DMS79 treated with DMSO at 0.1 percent for 48 hours (cell line): ENCODE results near the gene AFDN.
"Not testable (repeated sequence)": the region's sequence is repeated elsewhere in the genome, so short reads cannot be mapped to it uniquely, and the experiment has no call there.

ENCODE experiments used
- DNase-seq: peaks from one replicate; lab custom pipeline; 2025; lab: John Stamatoyannopoulos, UW

The AFDN gene

DNA sequence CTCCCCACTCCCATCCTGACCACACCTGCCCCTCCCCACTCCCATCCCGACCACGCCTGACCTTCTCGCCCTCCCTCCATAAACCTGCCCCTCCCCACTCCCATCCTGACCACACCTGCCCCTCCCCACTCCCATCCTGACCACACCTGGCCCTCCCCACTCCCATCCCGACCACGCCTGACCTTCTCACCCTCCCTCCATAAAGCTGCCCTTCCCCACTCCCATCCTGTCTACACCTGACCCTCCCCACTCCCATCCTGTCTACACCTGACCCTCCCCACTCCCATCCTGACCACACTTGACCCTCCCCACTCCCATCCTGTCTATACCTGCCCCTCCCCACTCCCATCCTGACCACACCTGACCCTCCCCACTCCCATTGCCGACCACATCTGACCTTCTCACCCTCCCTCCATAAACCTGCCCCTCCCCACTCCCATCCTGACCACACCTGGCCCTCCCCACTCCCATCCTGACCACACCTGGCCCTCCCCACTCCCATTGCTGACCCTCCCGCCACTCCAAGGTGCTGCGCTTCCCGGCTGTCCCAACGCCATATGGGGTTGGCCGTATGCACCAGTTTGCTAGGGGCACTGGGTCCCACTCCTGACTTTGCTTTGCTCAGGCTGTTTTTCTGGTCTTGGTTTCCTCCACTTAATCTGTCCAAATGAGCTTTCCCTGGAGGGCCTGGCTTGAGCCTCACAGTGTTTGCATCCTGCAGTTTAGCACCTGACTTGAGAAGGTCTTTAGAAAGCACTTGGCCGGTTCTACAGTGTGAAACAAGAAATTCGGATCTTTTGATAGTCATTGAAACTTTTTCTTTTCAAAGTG lies 173.7 kb downstream of the AFDN start:
- no peak for DNase-seq

DNA sequence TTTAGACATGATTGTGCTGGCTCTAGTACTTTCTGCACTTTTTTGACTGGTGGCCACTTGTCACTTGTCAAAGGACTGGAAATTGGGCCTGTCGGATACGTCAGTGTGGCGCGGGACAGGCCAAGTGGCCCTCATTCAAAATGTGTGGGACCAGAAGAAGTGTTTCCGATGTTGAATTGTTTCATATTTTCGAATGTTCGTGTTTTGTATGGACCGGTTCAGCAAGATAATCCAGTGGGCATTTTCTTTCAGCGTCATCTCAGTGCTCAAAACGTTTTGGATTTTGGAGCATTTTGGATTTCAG lies 174.3 kb downstream of the AFDN start:
- DNase-seq = no peak

- not testable (repeated sequence) for DNase-seq
Measured at GRCh38 chr6:168001514-168001913, 174.8 kb downstream of the AFDN start.

- DNase-seq = no peak
Measured at GRCh38 chr6:168002804-168003203, 176.1 kb downstream of the AFDN start.

DNA sequence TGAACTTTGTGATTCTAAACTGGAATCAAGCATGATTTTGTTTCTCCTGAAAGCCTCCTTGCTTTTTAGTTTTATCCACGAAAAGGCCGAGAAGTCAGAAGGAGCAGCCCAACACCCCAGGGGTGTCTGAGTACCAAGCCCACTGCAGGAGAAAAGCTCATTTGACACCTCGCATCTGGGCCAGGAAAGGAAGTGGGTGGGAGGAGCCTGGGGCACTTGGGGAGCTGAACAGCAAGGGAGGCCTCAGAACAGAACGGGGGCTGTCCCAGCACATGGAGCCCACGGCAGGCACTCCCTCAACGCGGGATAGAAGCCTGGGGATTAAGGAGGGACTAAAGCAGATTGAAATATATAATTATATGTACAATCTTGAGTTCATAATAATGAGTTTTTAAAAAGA lies 177.3 kb downstream of the AFDN start:
- no peak for DNase-seq

DNA sequence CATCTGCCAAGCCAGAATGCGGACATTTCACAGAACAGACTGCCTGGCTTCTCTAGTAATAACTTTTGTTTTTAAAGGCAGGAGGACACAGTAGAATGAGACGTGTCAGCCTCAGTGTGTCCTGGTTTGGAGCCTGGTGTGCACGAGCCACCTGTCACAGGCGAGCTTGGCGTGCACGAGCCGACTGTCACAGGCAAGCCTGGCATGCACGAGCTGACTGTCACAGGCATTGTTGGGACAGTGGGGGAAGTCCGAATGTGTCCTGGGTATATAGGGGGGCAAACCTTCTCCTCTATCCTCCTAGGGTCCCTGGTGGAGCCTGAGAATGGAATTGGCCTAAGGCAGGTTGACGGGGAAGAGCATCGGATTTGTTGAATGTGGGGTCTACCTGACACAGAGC lies 178.2 kb downstream of the AFDN start:
- DNase-seq = no peak

- DNase-seq = no peak
Measured at GRCh38 chr6:168005796-168006195, 179.1 kb downstream of the AFDN start.

- DNase-seq = peak; percentile 33
Measured at GRCh38 chr6:168007592-168008338, 181.1 kb downstream of the AFDN start.

- no peak for DNase-seq
Measured at GRCh38 chr6:168009331-168009730, 182.6 kb downstream of the AFDN start.

GRCh38 chr6:168011291-168011690 lies 184.6 kb downstream of the AFDN start:
- DNase-seq = no peak

- no peak for DNase-seq
Measured at GRCh38 chr6:168012431-168013249, 185.9 kb downstream of the AFDN start.

- DNase-seq = no peak
Measured at GRCh38 chr6:168013250-168013915, 186.7 kb downstream of the AFDN start.

- DNase-seq = no peak
Measured at GRCh38 chr6:168014428-168014827, 187.7 kb downstream of the AFDN start.

DNA sequence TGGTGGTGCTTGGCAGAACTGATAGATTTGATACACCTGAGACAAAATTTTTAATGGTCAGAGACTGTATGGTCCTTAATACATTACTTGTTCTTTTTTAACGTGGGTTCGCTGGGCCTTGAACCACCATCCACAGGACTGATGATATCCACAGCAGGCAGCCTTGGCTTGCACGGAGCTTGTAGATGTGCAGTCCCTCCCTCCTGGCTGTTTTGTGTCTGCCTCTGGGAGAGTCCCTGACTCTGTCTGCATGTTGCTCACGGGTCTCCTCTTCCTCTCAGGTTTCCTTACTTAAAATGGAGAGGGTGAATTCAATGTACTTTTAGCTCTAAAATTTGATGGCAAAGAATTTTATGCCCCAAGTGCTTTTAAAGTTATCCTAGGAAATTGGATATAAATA lies 188.3 kb downstream of the AFDN start:
- DNase-seq = no peak

- DNase-seq = no peak
Measured at GRCh38 chr6:168015482-168016175, 188.9 kb downstream of the AFDN start.

GRCh38 chr6:168016176-168016620 lies 189.5 kb downstream of the AFDN start:
- DNase-seq = no peak

DNA sequence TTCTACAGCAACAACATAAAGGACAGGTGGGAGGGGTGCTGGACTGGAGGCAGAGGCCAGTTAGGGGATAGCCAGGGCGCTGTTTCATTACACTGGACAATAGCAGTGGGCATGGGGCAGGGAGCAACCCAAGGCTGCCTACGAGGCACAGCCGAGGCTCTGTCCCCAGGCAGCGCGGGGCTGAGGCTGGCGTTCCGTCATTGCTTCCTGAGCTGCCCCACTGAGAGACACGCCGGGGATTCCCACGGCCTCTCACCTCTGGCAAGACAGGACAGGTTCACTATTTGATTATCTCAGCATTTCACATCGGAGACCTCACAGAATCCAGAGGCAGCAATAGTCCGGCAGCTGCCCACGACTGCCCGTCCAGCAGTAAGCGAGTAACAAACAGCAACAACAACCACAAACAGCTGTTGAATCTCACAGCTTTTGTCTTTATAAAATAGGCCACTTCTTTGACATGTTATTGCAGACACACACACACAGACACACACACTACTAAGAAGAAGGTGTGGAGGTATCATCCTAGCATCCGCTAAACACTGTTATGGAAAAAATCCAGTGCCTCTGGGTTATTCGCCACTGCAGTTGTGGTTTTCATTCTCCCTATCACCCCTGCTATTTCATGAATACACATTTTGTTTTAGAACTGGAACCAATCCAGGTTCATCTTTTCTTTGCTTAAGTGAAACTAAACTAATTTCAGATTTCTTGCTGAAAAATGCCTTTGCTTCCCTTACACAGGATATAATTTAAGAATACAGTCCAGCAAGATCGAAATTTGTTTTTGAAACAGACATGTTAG lies 190.2 kb downstream of the AFDN start:
- no peak for DNase-seq

- DNase-seq = peak; percentile 32
Measured at GRCh38 chr6:168017629-168018028, 190.9 kb downstream of the AFDN start.

DNA sequence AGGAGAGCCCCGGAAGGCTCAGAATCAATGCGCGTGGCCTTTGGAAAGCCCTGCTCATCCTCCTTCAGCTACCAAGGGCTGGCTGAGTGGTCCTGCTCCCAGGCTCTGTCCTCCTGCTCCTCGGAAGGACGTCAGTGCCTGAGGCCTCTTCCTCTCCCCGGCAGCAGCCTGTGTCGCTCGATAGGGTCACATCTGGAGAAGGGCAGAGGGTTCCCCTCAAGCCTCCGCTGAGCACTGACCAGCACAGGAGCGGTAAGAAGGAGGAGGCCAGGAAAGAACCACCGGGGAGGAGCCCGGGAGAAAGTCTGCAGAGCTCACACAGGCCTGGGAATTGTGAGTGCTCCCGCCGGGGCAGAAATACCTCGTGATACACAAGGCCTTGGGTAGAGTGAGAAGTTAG lies 192.0 kb downstream of the AFDN start:
- no peak for DNase-seq

DNA sequence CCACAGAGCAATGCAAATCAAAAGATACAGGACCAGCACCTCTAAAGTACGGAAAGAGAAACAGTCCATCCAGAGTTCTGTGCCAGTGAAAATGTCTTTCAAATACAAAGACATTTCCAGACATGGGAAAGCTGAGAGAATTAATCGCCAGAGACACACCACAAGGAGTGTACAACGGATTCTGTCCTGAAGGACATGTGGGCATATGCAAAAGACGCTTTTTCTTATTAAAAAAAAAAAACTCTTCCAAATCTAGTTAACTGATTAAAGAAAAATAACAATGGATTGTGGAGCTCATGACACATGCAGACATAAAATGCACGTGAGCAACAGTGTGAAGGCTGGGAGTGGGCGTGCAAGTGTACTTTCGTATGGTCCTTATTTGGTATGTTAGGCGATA lies 193.5 kb downstream of the AFDN start:
- DNase-seq = no peak

DNA sequence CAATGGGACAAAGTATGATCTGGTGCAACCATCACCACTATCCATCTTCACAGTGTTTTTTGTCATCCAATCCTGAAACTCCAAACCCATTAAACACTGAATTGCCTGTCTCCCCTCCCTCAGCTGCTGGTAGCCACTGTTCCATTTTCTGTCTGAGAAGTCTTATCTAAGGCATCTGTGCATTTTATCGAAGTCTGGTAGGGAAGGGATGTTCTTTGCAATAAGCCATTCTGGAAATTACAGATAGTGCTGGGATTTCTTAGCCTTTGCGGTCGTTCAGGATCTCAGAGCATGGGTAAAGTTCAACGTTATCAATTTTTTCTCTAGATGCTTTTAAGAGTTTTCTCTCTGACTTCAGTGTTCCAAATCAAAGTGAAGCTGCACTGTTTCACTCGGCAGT lies 194.9 kb downstream of the AFDN start:
- DNase-seq = no peak
